ENCODE results near the gene THOP1.

GRCh38 chr19:2790557-2791271 is 5.4 kb downstream of the THOP1 start:
- TF ChIP-seq, protein P1, sequence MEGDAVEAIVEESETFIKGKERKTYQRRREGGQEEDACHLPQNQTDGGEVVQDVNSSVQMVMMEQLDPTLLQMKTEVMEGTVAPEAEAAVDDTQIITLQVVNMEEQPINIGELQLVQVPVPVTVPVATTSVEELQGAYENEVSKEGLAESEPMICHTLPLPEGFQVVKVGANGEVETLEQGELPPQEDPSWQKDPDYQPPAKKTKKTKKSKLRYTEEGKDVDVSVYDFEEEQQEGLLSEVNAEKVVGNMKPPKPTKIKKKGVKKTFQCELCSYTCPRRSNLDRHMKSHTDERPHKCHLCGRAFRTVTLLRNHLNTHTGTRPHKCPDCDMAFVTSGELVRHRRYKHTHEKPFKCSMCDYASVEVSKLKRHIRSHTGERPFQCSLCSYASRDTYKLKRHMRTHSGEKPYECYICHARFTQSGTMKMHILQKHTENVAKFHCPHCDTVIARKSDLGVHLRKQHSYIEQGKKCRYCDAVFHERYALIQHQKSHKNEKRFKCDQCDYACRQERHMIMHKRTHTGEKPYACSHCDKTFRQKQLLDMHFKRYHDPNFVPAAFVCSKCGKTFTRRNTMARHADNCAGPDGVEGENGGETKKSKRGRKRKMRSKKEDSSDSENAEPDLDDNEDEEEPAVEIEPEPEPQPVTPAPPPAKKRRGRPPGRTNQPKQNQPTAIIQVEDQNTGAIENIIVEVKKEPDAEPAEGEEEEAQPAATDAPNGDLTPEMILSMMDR (IDR thresholded peaks at IDR 0.05), result no peak
- no peak for TF ChIP-seq TCF7L2 (IDR thresholded peaks at IDR 0.05; ENCODE audit: low read depth, low read length)
- TF ChIP-seq, protein P2, sequence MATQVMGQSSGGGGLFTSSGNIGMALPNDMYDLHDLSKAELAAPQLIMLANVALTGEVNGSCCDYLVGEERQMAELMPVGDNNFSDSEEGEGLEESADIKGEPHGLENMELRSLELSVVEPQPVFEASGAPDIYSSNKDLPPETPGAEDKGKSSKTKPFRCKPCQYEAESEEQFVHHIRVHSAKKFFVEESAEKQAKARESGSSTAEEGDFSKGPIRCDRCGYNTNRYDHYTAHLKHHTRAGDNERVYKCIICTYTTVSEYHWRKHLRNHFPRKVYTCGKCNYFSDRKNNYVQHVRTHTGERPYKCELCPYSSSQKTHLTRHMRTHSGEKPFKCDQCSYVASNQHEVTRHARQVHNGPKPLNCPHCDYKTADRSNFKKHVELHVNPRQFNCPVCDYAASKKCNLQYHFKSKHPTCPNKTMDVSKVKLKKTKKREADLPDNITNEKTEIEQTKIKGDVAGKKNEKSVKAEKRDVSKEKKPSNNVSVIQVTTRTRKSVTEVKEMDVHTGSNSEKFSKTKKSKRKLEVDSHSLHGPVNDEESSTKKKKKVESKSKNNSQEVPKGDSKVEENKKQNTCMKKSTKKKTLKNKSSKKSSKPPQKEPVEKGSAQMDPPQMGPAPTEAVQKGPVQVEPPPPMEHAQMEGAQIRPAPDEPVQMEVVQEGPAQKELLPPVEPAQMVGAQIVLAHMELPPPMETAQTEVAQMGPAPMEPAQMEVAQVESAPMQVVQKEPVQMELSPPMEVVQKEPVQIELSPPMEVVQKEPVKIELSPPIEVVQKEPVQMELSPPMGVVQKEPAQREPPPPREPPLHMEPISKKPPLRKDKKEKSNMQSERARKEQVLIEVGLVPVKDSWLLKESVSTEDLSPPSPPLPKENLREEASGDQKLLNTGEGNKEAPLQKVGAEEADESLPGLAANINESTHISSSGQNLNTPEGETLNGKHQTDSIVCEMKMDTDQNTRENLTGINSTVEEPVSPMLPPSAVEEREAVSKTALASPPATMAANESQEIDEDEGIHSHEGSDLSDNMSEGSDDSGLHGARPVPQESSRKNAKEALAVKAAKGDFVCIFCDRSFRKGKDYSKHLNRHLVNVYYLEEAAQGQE (IDR thresholded peaks at IDR 0.05; ENCODE audit: insufficient read depth in 1 of 2, low read depth in 2 of 2, low read length in 1 of 2), result no peak
- TF ChIP-seq POLR2AphosphoS5 (IDR thresholded peaks at IDR 0.05; ENCODE audit: low read depth, low read length), result no peak
- no peak for TF ChIP-seq SIN3A (IDR thresholded peaks at IDR 0.05; ENCODE audit: borderline replicate concordance, insufficient read depth, low read depth, low read length)

Measured in Panc1 (cell line).